PC-3 (cell line): ENCODE measurements around the gene WDPCP.

Experiments used
- CTCF ChIP-seq: fragments of 300-600 bp; sonication (generic); conservative IDR thresholded peaks from 2 replicates; pipeline ENCODE4 v1.5.1; 2017; ENCODE audit warnings: antibody characterized with exemption, low read depth, mild to moderate bottlenecking, low read length
- EZH2 ChIP-seq: fragments of 300-600 bp; sonication (generic); IDR thresholded peaks from one replicate; pipeline ENCODE4 v1.6.1; 2017; ENCODE audit warnings: antibody characterized with exemption, mild to moderate bottlenecking, low read length; ENCODE audit not compliant: unreplicated experiment
- EZH2phosphoT487 ChIP-seq: fragments of 300-600 bp; sonication (generic); IDR thresholded peaks from 2 replicates; pipeline ENCODE4 v1.6.1; 2018; ENCODE audit warnings: mild to moderate bottlenecking, antibody characterized with exemption, low read length, borderline replicate concordance

- no peak for TF ChIP-seq CTCF
- TF ChIP-seq EZH2: no peak
- no peak for TF ChIP-seq EZH2phosphoT487
Observed at GRCh38 chr2:63613391-63613901, 25.2 kb upstream of the WDPCP start.
